Activated naive CD4-positive, alpha-beta T cell (primary cell): ENCODE data around the gene SMIM45.

ENCODE experiments used
- DNase-seq, 4 experiments: peaks; one replicate each; lab custom pipeline; 2025; lab: John Stamatoyannopoulos, UW

Gene SMIM45

GRCh38 chr22:41951898-41952474, at the start of gene SMIM45:
TSS of gene SMIM45 (plus strand) at chr22:41952150.
- DNase-seq, result no peak

GRCh38 chr22:41902932-41903421, 49.0 kb upstream of the SMIM45 start:
- no peak for DNase-seq

- DNase-seq, result no peak
Measured at GRCh38 chr22:41904450-41905410, 47.2 kb upstream of the SMIM45 start.

- DNase-seq, result no peak
Measured at GRCh38 chr22:41905411-41906202, 46.3 kb upstream of the SMIM45 start.

GRCh38 chr22:41906822-41907221, 45.1 kb upstream of the SMIM45 start:
- DNase-seq, result no peak

GRCh38 chr22:41907436-41908401, 44.2 kb upstream of the SMIM45 start:
- DNase-seq, result no peak

GRCh38 chr22:41908411-41909309, 43.3 kb upstream of the SMIM45 start:
- no peak for DNase-seq

- DNase-seq, result no peak
Measured at GRCh38 chr22:41909310-41910049, 42.5 kb upstream of the SMIM45 start.

- peak in 1 of 4 experiments; percentile 24 for DNase-seq
Measured at GRCh38 chr22:41910050-41911000, 41.6 kb upstream of the SMIM45 start.

- peak in 1 of 4 experiments; percentile 18 for DNase-seq
Measured at GRCh38 chr22:41911001-41911611, 40.8 kb upstream of the SMIM45 start.

- DNase-seq, result no peak
Measured at GRCh38 chr22:41912338-41913039, 39.5 kb upstream of the SMIM45 start.

- no peak for DNase-seq
Measured at GRCh38 chr22:41913040-41913719, 38.8 kb upstream of the SMIM45 start.

GRCh38 chr22:41913842-41914534, 38.0 kb upstream of the SMIM45 start:
- DNase-seq, result no peak

GRCh38 chr22:41914611-41915034, 37.3 kb upstream of the SMIM45 start:
- DNase-seq, result no peak

GRCh38 chr22:41915035-41915785, 36.7 kb upstream of the SMIM45 start, which contains the start of gene SHISA8:
TSS of gene SHISA8 (minus strand) at chr22:41915074. CDS start at chr22:41914667, 407 bp downstream.
- DNase-seq, result peak in 2 of 4 experiments; percentile 33 to 65
